ENCODE data around the gene CRYGS. TPM values are rescaled to one million over a fixed set of nuclear protein-coding genes. Genes with fewer than 3 reads are reported as not detected.

Gene CRYGS
- polyA plus RNA-seq, 2 donors = 1.4 to 5.0 TPM

- H3K9me3 ChIP-seq (ENCODE audit: control insufficient read depth in 2 of 2, insufficient read depth in 1 of 2, low read depth in 1 of 2, low read length in 1 of 2) = no peaks in the 10 kb centered on the region
- H3K27ac ChIP-seq (ENCODE audit: low read depth in 2 of 2, low read length in 1 of 2) = peak within 1 kb of the TSS; percentile 92 to 98
- H3K4me3 ChIP-seq (ENCODE audit: low read depth in 1 of 2, low read length in 2 of 2) = peak within 1 kb of the TSS; percentile 95 to 99
- 0% methylated on average over 57 to 66 of the region's 66 CpGs for WGBS, 2 donors
- H3K4me1 ChIP-seq (ENCODE audit: control insufficient read depth in 2 of 2, insufficient read depth in 2 of 2, low read length in 1 of 2) = peaks cover 0 to 4% of the 10 kb centered on the region in 2 donors
- no peaks in the 10 kb centered on the region for H3K36me3 ChIP-seq (ENCODE audit: control insufficient read depth in 2 of 2, insufficient read depth in 2 of 2, low read length in 1 of 2)
- no peaks in the 10 kb centered on the region for H3K27me3 ChIP-seq (ENCODE audit: control insufficient read depth in 1 of 2, insufficient read depth in 2 of 2, low read length in 2 of 2)
Observed at GRCh38 chr3:186567072-186567921, 23.1 kb upstream of the CRYGS start, which contains the start of gene TBCCD1. TBCCD1 (minus strand) TSS chr3:186567339; CDS start chr3:186564329, 3,010 bp downstream.

GRCh38 chr3:186566772-186567071 is 22.5 kb upstream of the CRYGS start:
- no peaks in the 10 kb centered on the region for H3K36me3 ChIP-seq (ENCODE audit: control insufficient read depth in 2 of 2, insufficient read depth in 2 of 2, low read length in 1 of 2)
- no peaks in the 10 kb centered on the region for H3K27me3 ChIP-seq (ENCODE audit: control insufficient read depth in 1 of 2, insufficient read depth in 2 of 2, low read length in 2 of 2)
- no peaks in the 10 kb centered on the region for H3K9me3 ChIP-seq (ENCODE audit: control insufficient read depth in 2 of 2, insufficient read depth in 1 of 2, low read depth in 1 of 2, low read length in 1 of 2)
- WGBS, 2 donors = 0% methylated on average over 14 of the region's 14 CpGs
- peak overlapping the region; percentile 92 to 98 for H3K27ac ChIP-seq (ENCODE audit: low read depth in 2 of 2, low read length in 1 of 2)
- peaks cover 0 to 4% of the 10 kb centered on the region in 2 donors for H3K4me1 ChIP-seq (ENCODE audit: control insufficient read depth in 2 of 2, insufficient read depth in 2 of 2, low read length in 1 of 2)
- peak overlapping the region; percentile 95 to 99 for H3K4me3 ChIP-seq (ENCODE audit: low read depth in 1 of 2, low read length in 2 of 2)

DNA sequence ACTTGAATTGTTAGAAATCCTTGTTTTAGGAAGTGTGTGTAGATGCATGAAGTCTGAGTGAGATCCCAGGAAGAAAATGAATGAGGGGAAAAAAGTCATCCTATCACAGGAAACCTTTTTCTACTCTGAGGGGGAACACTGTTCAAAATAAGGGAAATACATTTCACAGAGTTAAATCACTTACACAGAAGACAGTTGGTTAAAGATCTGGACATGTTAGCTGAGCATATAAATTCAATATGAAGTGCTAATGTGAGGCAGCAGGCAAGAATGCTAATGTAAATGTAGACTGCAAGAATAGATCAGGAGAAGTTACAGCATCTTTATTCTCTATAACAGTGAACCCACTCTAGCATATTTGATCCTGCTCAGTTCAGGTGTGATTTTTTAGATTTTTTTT is 20.4 kb upstream of the CRYGS start:
- no peaks in the 10 kb centered on the region for H3K9me3 ChIP-seq (ENCODE audit: control insufficient read depth in 2 of 2, insufficient read depth in 1 of 2, low read depth in 1 of 2, low read length in 1 of 2)
- no peak overlapping the region for H3K27ac ChIP-seq (ENCODE audit: low read depth in 2 of 2, low read length in 1 of 2)
- no peak overlapping the region for H3K4me3 ChIP-seq (ENCODE audit: low read depth in 1 of 2, low read length in 2 of 2)
- no peaks in the 10 kb centered on the region for H3K27me3 ChIP-seq (ENCODE audit: control insufficient read depth in 1 of 2, insufficient read depth in 2 of 2, low read length in 2 of 2)
- no peaks in the 10 kb centered on the region for H3K36me3 ChIP-seq (ENCODE audit: control insufficient read depth in 2 of 2, insufficient read depth in 2 of 2, low read length in 1 of 2)
- no peaks in the 10 kb centered on the region for H3K4me1 ChIP-seq (ENCODE audit: control insufficient read depth in 2 of 2, insufficient read depth in 2 of 2, low read length in 1 of 2)

GRCh38 chr3:186552408-186553031 is 8.3 kb upstream of the CRYGS start:
- H3K4me1 ChIP-seq (ENCODE audit: control insufficient read depth in 2 of 2, insufficient read depth in 2 of 2, low read length in 1 of 2) = no peaks in the 10 kb centered on the region
- no peak overlapping the region for H3K4me3 ChIP-seq (ENCODE audit: low read depth in 1 of 2, low read length in 2 of 2)
- 69 to 76% methylated on average over 5 of the region's 5 CpGs for WGBS, 2 donors
- peaks cover 3 to 4% of the 10 kb centered on the region in 2 donors for H3K36me3 ChIP-seq (ENCODE audit: control insufficient read depth in 2 of 2, insufficient read depth in 2 of 2, low read length in 1 of 2)
- H3K27ac ChIP-seq (ENCODE audit: low read depth in 2 of 2, low read length in 1 of 2) = no peak overlapping the region
- no peaks in the 10 kb centered on the region for H3K27me3 ChIP-seq (ENCODE audit: control insufficient read depth in 1 of 2, insufficient read depth in 2 of 2, low read length in 2 of 2)
- H3K9me3 ChIP-seq (ENCODE audit: control insufficient read depth in 2 of 2, insufficient read depth in 1 of 2, low read depth in 1 of 2, low read length in 1 of 2) = no peaks in the 10 kb centered on the region

- Histone ChIP-seq H3K4me3 (ENCODE audit: low read depth in 1 of 2, low read length in 2 of 2) (no peak overlapping the region), H3K9me3 (ENCODE audit: control insufficient read depth in 2 of 2, insufficient read depth in 1 of 2, low read depth in 1 of 2, low read length in 1 of 2) (no peaks in the 10 kb centered on the region), H3K4me1 (ENCODE audit: control insufficient read depth in 2 of 2, insufficient read depth in 2 of 2, low read length in 1 of 2) (no peaks in the 10 kb centered on the region), H3K27me3 (ENCODE audit: control insufficient read depth in 1 of 2, insufficient read depth in 2 of 2, low read length in 2 of 2) (no peaks in the 10 kb centered on the region), H3K27ac (ENCODE audit: low read depth in 2 of 2, low read length in 1 of 2) (no peak overlapping the region), H3K36me3 (ENCODE audit: control insufficient read depth in 2 of 2, insufficient read depth in 2 of 2, low read length in 1 of 2) (peaks cover 3% of the 10 kb centered on the region in 2 donors)
- 87 to 90% methylated on average over 6 of the region's 6 CpGs for WGBS, 2 donors
Observed at GRCh38 chr3:186551387-186551786, 7.2 kb upstream of the CRYGS start.

- no peak overlapping the region for H3K4me3 ChIP-seq (ENCODE audit: low read depth in 1 of 2, low read length in 2 of 2)
- H3K36me3 ChIP-seq (ENCODE audit: control insufficient read depth in 2 of 2, insufficient read depth in 2 of 2, low read length in 1 of 2) = peaks cover 2 to 3% of the 10 kb centered on the region in 2 donors
- no peak overlapping the region for H3K27ac ChIP-seq (ENCODE audit: low read depth in 2 of 2, low read length in 1 of 2)
- 96 to 97% methylated on average over 3 of the region's 3 CpGs for WGBS, 2 donors
- H3K9me3 ChIP-seq (ENCODE audit: control insufficient read depth in 2 of 2, insufficient read depth in 1 of 2, low read depth in 1 of 2, low read length in 1 of 2) = no peaks in the 10 kb centered on the region
- H3K27me3 ChIP-seq (ENCODE audit: control insufficient read depth in 1 of 2, insufficient read depth in 2 of 2, low read length in 2 of 2) = no peaks in the 10 kb centered on the region
- H3K4me1 ChIP-seq (ENCODE audit: control insufficient read depth in 2 of 2, insufficient read depth in 2 of 2, low read length in 1 of 2) = no peaks in the 10 kb centered on the region
Observed at GRCh38 chr3:186549497-186549896, 5.3 kb upstream of the CRYGS start.

DNA sequence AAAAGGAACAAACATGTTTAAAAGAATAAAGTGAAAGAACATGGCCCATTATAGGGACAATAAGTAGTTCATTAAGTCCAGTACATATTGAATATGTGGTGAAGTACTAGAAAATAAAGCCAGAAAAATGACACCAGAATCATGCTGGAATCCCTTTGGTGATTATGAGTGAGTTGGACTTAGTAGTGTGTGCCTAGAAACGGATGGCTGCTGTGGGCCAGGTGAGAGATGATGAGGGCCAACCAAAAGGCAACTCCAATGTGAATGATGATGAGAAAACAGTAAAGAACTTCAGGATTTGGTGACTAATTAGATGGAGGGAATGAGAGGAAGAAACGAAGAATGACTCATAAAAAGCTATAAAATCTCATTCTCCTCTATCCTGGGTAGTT is 3.3 kb downstream of the CRYGS start:
- Histone ChIP-seq H3K27me3 (ENCODE audit: control insufficient read depth in 1 of 2, insufficient read depth in 2 of 2, low read length in 2 of 2) (no peaks in the 10 kb centered on the region), H3K9me3 (ENCODE audit: control insufficient read depth in 2 of 2, insufficient read depth in 1 of 2, low read depth in 1 of 2, low read length in 1 of 2) (no peaks in the 10 kb centered on the region), H3K27ac (ENCODE audit: low read depth in 2 of 2, low read length in 1 of 2) (no peak overlapping the region), H3K4me3 (ENCODE audit: low read depth in 1 of 2, low read length in 2 of 2) (no peak overlapping the region), H3K4me1 (ENCODE audit: control insufficient read depth in 2 of 2, insufficient read depth in 2 of 2, low read length in 1 of 2) (no peaks in the 10 kb centered on the region), H3K36me3 (ENCODE audit: control insufficient read depth in 2 of 2, insufficient read depth in 2 of 2, low read length in 1 of 2) (peaks cover 0 to 3% of the 10 kb centered on the region in 2 donors)
- 29 to 34% methylated on average over 2 of the region's 2 CpGs for WGBS, 2 donors

GRCh38 chr3:186540221-186540834 is 3.9 kb downstream of the CRYGS start:
- H3K36me3 ChIP-seq (ENCODE audit: control insufficient read depth in 2 of 2, insufficient read depth in 2 of 2, low read length in 1 of 2) = peaks cover 0 to 3% of the 10 kb centered on the region in 2 donors
- H3K27ac ChIP-seq (ENCODE audit: low read depth in 2 of 2, low read length in 1 of 2) = no peak overlapping the region
- no peaks in the 10 kb centered on the region for H3K9me3 ChIP-seq (ENCODE audit: control insufficient read depth in 2 of 2, insufficient read depth in 1 of 2, low read depth in 1 of 2, low read length in 1 of 2)
- H3K27me3 ChIP-seq (ENCODE audit: control insufficient read depth in 1 of 2, insufficient read depth in 2 of 2, low read length in 2 of 2) = no peaks in the 10 kb centered on the region
- no peaks in the 10 kb centered on the region for H3K4me1 ChIP-seq (ENCODE audit: control insufficient read depth in 2 of 2, insufficient read depth in 2 of 2, low read length in 1 of 2)
- WGBS, 2 donors = 10 to 12% methylated on average over 8 of the region's 8 CpGs
- no peak overlapping the region for H3K4me3 ChIP-seq (ENCODE audit: low read depth in 1 of 2, low read length in 2 of 2)

DNA sequence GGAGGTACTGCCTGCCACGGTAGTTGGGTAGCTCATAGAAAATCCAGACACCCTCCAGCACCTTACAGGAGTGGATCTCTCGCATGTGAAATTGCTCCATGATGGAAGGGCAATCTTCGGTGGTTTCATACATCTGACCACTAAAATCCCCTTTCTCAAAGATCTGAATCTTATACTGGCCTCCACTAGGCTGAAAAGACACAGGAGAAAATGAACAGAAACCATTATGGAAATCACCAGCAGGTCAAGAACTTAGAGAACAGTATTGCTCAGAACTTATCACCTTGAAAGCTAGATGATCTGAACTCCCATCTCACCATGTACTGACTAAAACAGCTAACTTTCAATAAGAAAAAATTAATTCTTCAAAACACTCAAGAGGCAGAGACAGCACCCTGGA is 5.4 kb downstream of the CRYGS start:
- H3K36me3 ChIP-seq (ENCODE audit: control insufficient read depth in 2 of 2, insufficient read depth in 2 of 2, low read length in 1 of 2) = peaks cover 0 to 3% of the 10 kb centered on the region in 2 donors

More for the DNA sequence above, 5.4 kb downstream of the CRYGS start:
- no peaks in the 10 kb centered on the region for H3K27me3 ChIP-seq (ENCODE audit: control insufficient read depth in 1 of 2, insufficient read depth in 2 of 2, low read length in 2 of 2)
- 89 to 96% methylated on average over 3 of the region's 3 CpGs for WGBS, 2 donors
- no peaks in the 10 kb centered on the region for H3K4me1 ChIP-seq (ENCODE audit: control insufficient read depth in 2 of 2, insufficient read depth in 2 of 2, low read length in 1 of 2)
- no peak overlapping the region for H3K27ac ChIP-seq (ENCODE audit: low read depth in 2 of 2, low read length in 1 of 2)
- no peak overlapping the region for H3K4me3 ChIP-seq (ENCODE audit: low read depth in 1 of 2, low read length in 2 of 2)
- H3K9me3 ChIP-seq (ENCODE audit: control insufficient read depth in 2 of 2, insufficient read depth in 1 of 2, low read depth in 1 of 2, low read length in 1 of 2) = no peaks in the 10 kb centered on the region

All from esophagus (tissue), 2 donors.